Dendritic cell treated with granulocyte-macrophage colony-stimulating factor and Interleukin-4, amounts not matched to agents 40 ng/mL and 50 ng/mL, for 4 days (primary cell): ENCODE results near the gene XPA.
A peak's percentile ranks its signal among the peaks of the same experiment; 100 is the strongest.
"Not testable (repeated sequence)": the region's sequence is repeated elsewhere in the genome, so short reads cannot be mapped to it uniquely, and the experiment has no call there.

ENCODE experiments used
- H3K27ac Mint-ChIP-seq: one replicate; pipeline ENCODE4 v1.8.0; 2022; ENCODE audit warnings: mild to moderate bottlenecking, mixed read lengths
- H3K27me3 Mint-ChIP-seq: one replicate; pipeline ENCODE4 v1.8.0; 2022; ENCODE audit warnings: mild to moderate bottlenecking, mixed read lengths
- H3K36me3 Mint-ChIP-seq: one replicate; pipeline ENCODE4 v1.8.0; 2022; ENCODE audit warnings: low read depth, mixed read lengths
- H3K4me1 Mint-ChIP-seq: one replicate; pipeline ENCODE4 v1.8.0; 2022; ENCODE audit warnings: low read depth, mixed read lengths
- H3K4me3 Mint-ChIP-seq: one replicate; pipeline ENCODE4 v1.8.0; 2022; ENCODE audit warnings: mild to moderate bottlenecking, moderate library complexity, mixed read lengths
- H3K9me3 Mint-ChIP-seq: one replicate; pipeline ENCODE4 v1.8.0; 2022; ENCODE audit warnings: mixed read lengths
- intact Hi-C: fragments of 100-400 bp; cut with micrococcal nuclease; formaldehyde crosslinking; loops from one replicate; pipeline ENCODE4 v1.15.0; 2022

Gene XPA

GRCh38 chr9:97714435-97714834 is 17.3 kb upstream of the XPA start:
- H3K27ac Mint-ChIP-seq = no peak overlapping the region
- no peaks in the 10 kb centered on the region for H3K36me3 Mint-ChIP-seq
- no peak overlapping the region for H3K4me3 Mint-ChIP-seq
- H3K9me3 Mint-ChIP-seq = no peaks in the 10 kb centered on the region
- peaks cover 3% of the 10 kb centered on the region for H3K4me1 Mint-ChIP-seq
- H3K27me3 Mint-ChIP-seq = peaks cover 34% of the 10 kb centered on the region
- intact Hi-C loops = loop anchor here (10.0 kb wide), 1 partner anchor 190 kb away; no protein-coding TSS in a partner anchor

- no peaks in the 10 kb centered on the region for H3K9me3 Mint-ChIP-seq
- peaks cover 3% of the 10 kb centered on the region for H3K4me1 Mint-ChIP-seq
- intact Hi-C loops = loop anchor here (10.0 kb wide), 1 partner anchor 194 kb away; no protein-coding TSS in a partner anchor
- no peaks in the 10 kb centered on the region for H3K36me3 Mint-ChIP-seq
- peaks cover 47% of the 10 kb centered on the region for H3K27me3 Mint-ChIP-seq
- no peak overlapping the region for H3K27ac Mint-ChIP-seq
- no peak overlapping the region for H3K4me3 Mint-ChIP-seq
Measured at GRCh38 chr9:97711223-97711626, 14.1 kb upstream of the XPA start.

- Mint-ChIP-seq H3K27me3 (peaks cover 51% of the 10 kb centered on the region), H3K27ac (no peak overlapping the region), H3K4me1 (peaks cover 3% of the 10 kb centered on the region), H3K36me3 (no peaks in the 10 kb centered on the region), H3K9me3 (no peaks in the 10 kb centered on the region), H3K4me3 (no peak overlapping the region)
- intact Hi-C loops = loop anchor here (10.0 kb wide), 1 partner anchor 194 kb away; no protein-coding TSS in a partner anchor
Measured at GRCh38 chr9:97710356-97711222, 13.4 kb upstream of the XPA start.

GRCh38 chr9:97706246-97706645 is 9.1 kb upstream of the XPA start:
- H3K9me3 Mint-ChIP-seq = no peaks in the 10 kb centered on the region
- no peaks in the 10 kb centered on the region for H3K36me3 Mint-ChIP-seq
- H3K27me3 Mint-ChIP-seq = peaks cover 66% of the 10 kb centered on the region
- intact Hi-C loops = no loop called here
- H3K27ac Mint-ChIP-seq = no peak overlapping the region
- H3K4me3 Mint-ChIP-seq = no peak overlapping the region
- peaks cover under 1% of the 10 kb centered on the region for H3K4me1 Mint-ChIP-seq

GRCh38 chr9:97705354-97705950 is 8.3 kb upstream of the XPA start:
- H3K36me3 Mint-ChIP-seq = no peaks in the 10 kb centered on the region
- H3K27me3 Mint-ChIP-seq = peaks cover 68% of the 10 kb centered on the region
- H3K27ac Mint-ChIP-seq = no peak overlapping the region
- intact Hi-C loops = no loop called here
- H3K4me1 Mint-ChIP-seq = no peaks in the 10 kb centered on the region
- H3K4me3 Mint-ChIP-seq = no peak overlapping the region
- no peaks in the 10 kb centered on the region for H3K9me3 Mint-ChIP-seq

GRCh38 chr9:97704851-97705250 is 7.7 kb upstream of the XPA start:
- Mint-ChIP-seq H3K36me3 (no peaks in the 10 kb centered on the region), H3K27ac (no peak overlapping the region), H3K27me3 (peaks cover 71% of the 10 kb centered on the region), H3K4me3 (no peak overlapping the region), H3K9me3 (no peaks in the 10 kb centered on the region), H3K4me1 (peaks cover 2% of the 10 kb centered on the region)
- intact Hi-C loops = no loop called here

- Mint-ChIP-seq H3K9me3 (no peaks in the 10 kb centered on the region), H3K27me3 (peaks cover 66% of the 10 kb centered on the region), H3K27ac (no peak overlapping the region), H3K4me3 (no peak overlapping the region), H3K36me3 (no peaks in the 10 kb centered on the region), H3K4me1 (peaks cover 7% of the 10 kb centered on the region)
- intact Hi-C loops = no loop called here
Measured at GRCh38 chr9:97704345-97704677, 7.2 kb upstream of the XPA start.

- Mint-ChIP-seq H3K36me3 (no peaks in the 10 kb centered on the region), H3K4me3 (no peak overlapping the region), H3K9me3 (no peaks in the 10 kb centered on the region), H3K27ac (no peak overlapping the region), H3K27me3 (peaks cover 64% of the 10 kb centered on the region), H3K4me1 (peaks cover 14% of the 10 kb centered on the region)
- intact Hi-C loops = no loop called here
Measured at GRCh38 chr9:97703437-97704344, 6.6 kb upstream of the XPA start.

- H3K27ac Mint-ChIP-seq = peak overlapping the region; percentile 51
- not testable (repeated sequence) for H3K36me3 Mint-ChIP-seq, H3K9me3 Mint-ChIP-seq
- peak overlapping the region; percentile 55 for H3K4me3 Mint-ChIP-seq
- peaks cover 37% of the 10 kb centered on the region for H3K27me3 Mint-ChIP-seq
- intact Hi-C loops = loop anchor here (5.0 kb wide), 3 partner anchors 222 to 357 kb away; partner anchors contain the start of genes ANP32B, NANS and TRMO
- H3K4me1 Mint-ChIP-seq = peaks cover 35% of the 10 kb centered on the region
Measured at GRCh38 chr9:97699824-97700223, 2.7 kb upstream of the XPA start.

GRCh38 chr9:97699281-97699680 is 2.1 kb upstream of the XPA start:
- peaks cover 38% of the 10 kb centered on the region for H3K4me1 Mint-ChIP-seq
- peak overlapping the region; percentile 51 for H3K27ac Mint-ChIP-seq
- peak overlapping the region; percentile 55 for H3K4me3 Mint-ChIP-seq
- peaks cover 32% of the 10 kb centered on the region for H3K27me3 Mint-ChIP-seq
- H3K36me3 Mint-ChIP-seq, H3K9me3 Mint-ChIP-seq: not testable (repeated sequence)
- intact Hi-C loops = loop anchor here (5.0 kb wide), 3 partner anchors 223 to 358 kb away; partner anchors contain the start of genes ANP32B, NANS and TRMO

GRCh38 chr9:97698865-97699264 is 1.7 kb upstream of the XPA start:
- peaks cover 12% of the 10 kb centered on the region for H3K36me3 Mint-ChIP-seq
- H3K27me3 Mint-ChIP-seq = peaks cover 30% of the 10 kb centered on the region
- intact Hi-C loops = loop anchor here (5.0 kb wide), 3 partner anchors 223 to 358 kb away; partner anchors contain the start of genes ANP32B, NANS and TRMO
- H3K4me1 Mint-ChIP-seq = peaks cover 43% of the 10 kb centered on the region
- peak overlapping the region; percentile 51 for H3K27ac Mint-ChIP-seq
- no peak overlapping the region for H3K4me3 Mint-ChIP-seq
- no peaks in the 10 kb centered on the region for H3K9me3 Mint-ChIP-seq

- Mint-ChIP-seq H3K36me3 (peaks cover 21% of the 10 kb centered on the region), H3K9me3 (no peaks in the 10 kb centered on the region), H3K4me1 (peaks cover 48% of the 10 kb centered on the region), H3K4me3 (no peak overlapping the region), H3K27ac (peak overlapping the region; percentile 95), H3K27me3 (peaks cover 25% of the 10 kb centered on the region)
- intact Hi-C loops = loop anchor here (5.0 kb wide), 3 partner anchors 224 to 359 kb away; partner anchors contain the start of genes ANP32B, NANS and TRMO
Measured at GRCh38 chr9:97697837-97698236, 697 bp upstream of the XPA start.

- peaks cover 16% of the 10 kb centered on the region for H3K27me3 Mint-ChIP-seq
- peaks cover 48% of the 10 kb centered on the region for H3K4me1 Mint-ChIP-seq
- H3K27ac Mint-ChIP-seq = peak overlapping the region; percentile 95
- peaks cover 38% of the 10 kb centered on the region for H3K36me3 Mint-ChIP-seq
- H3K9me3 Mint-ChIP-seq = no peaks in the 10 kb centered on the region
- peak overlapping the region; percentile 91 for H3K4me3 Mint-ChIP-seq
- intact Hi-C loops = loop anchor here (5.0 kb wide), 3 partner anchors 226 to 361 kb away; partner anchors contain the start of genes ANP32B, NANS and TRMO
Measured at GRCh38 chr9:97695995-97696802, 941 bp downstream of the XPA start.
